Right ventricle myocardium inferior (tissue), 1 donor: ENCODE data around the gene MPST. TPM values are rescaled to one million over a fixed set of nuclear protein-coding genes. Genes with fewer than 3 reads are reported as not detected.

ENCODE experiments used
- ATAC-seq: fragments of 200-7000 bp; cut with Tn5 transposase; one replicate; pipeline ENCODE4 v1.9.1; 2020; ENCODE audit warnings: mild to moderate bottlenecking, moderate library complexity
- DNase-seq: peaks from one replicate; pipeline ENCODE4 v3.0.0; 2021; ENCODE audit errors: missing footprints
- intact Hi-C: fragments of 100-400 bp; cut with DNase I; formaldehyde crosslinking; loops from one replicate; pipeline ENCODE4 v1.11.0; 2022
- total RNA-seq: library from RNA; stranded (reverse); fragmentation: NEBNext Ultra II Directional; extraction: Animal tissue kit (Norgen Biotek cat#: 25700); gene quantifications from one replicate; pipeline ENCODE4 v1.2.1, GENCODE V29; 2021
- donor health status: DM: no; HTN: yes; CAD: no; lungs with severe emphysema.

The MPST gene
- total RNA-seq, 1 donor from 2014 or later: 58.4 TPM

DNA sequence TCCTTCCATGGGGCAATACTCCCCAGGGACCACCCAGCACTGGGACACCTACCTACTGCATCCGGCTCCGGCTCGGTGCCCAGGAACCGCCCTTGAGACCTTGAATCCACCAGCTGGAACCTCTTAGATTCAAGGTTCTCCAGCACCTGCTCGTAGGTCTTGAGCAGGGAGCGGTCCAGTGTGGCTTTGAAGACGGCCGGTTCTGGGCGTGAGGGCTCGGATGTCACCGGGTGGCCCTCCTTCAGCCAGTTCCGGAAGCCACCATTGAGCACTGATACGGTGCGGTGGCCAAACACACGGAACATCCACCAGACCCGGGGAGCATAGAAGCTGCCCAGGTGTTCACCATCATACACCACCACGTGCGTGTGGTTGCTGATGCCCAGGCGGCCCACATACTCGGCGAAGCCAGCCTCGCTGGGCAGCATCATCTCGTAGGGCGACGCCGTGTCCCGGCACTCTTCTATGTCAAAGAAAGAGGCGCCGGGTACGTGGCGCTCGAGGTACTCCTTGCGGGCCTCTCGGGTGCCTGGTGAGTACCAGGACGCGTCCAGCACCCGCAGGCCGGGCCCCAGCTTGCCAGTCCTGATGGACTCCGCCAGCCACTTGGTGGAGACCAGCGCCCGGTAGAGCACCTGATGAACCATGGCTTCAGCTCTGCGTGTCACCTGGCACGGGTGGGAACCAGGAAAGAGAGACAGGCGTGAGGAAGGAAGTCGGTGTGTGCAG lies 1.3 kb upstream of the MPST start:
- ATAC-seq: peak; percentile 0
- intact Hi-C loops: no loop called here
- DNase-seq: no peak

DNA sequence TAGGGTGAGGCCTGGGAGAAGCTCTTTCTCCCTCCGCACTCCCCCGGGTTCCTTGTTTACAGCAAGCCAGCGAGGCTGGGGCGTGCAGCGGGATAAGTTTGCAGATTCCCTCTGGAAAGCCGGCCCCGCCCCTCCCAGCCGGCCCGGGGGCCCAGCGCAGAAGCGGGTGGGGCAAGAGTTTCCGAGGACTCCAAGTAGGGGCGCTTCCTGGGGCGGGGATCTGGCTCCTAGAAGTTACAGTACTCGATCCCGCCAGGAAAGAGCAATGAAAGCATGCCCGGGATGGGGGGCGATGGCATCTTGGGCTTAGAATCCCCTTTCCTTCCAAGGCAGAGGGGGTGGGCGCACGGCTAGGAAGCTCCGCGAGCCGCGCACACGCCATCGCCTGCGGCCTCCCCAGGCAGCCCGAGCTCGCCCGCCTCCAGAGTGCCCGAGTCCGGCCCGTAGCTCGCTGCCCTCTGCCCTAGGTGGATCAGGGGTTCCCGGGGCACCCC lies 680 bp upstream of the MPST start:
- DNase-seq: peak; percentile 90
- peak; percentile 48 for ATAC-seq
- intact Hi-C loops: no loop called here

DNA sequence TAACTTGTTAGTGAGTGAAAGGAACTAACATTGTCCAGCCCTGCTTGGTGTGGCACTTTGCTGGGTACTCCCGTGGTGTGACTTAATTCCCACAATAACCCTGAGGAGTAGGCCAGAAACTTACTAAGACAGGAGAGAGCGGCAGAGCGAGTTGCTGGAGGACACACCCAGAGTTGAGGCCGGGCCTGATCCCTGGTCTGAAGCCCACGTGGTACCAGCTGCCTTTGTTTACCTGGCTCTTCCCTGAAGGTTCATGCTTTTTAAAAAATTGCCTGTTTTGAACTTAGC lies 594 bp downstream of the MPST start:
- DNase-seq: no peak
- ATAC-seq: peak; percentile 8
- intact Hi-C loops: no loop called here

DNA sequence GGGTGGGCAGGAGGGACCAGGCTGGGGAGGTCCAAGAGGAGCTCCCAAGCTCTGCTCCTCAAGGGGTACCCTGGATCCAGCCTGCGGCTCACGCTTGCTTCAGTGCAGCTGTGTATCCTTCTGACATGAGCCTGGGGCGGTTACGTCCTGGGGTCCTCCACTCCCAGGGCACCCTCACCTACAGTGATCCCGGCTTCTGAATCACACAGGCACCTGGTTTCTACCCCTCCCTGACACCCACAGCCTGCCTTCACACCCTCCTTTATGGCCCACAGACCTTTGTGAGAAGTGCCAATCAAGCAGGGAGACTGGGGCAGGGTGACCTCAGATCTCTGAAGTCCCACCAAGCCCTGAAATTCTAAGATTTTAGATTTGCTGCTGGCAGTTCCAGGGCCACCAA lies 1.5 kb downstream of the MPST start:
- intact Hi-C loops: no loop called here
- DNase-seq (no peak), ATAC-seq (no peak)

DNA sequence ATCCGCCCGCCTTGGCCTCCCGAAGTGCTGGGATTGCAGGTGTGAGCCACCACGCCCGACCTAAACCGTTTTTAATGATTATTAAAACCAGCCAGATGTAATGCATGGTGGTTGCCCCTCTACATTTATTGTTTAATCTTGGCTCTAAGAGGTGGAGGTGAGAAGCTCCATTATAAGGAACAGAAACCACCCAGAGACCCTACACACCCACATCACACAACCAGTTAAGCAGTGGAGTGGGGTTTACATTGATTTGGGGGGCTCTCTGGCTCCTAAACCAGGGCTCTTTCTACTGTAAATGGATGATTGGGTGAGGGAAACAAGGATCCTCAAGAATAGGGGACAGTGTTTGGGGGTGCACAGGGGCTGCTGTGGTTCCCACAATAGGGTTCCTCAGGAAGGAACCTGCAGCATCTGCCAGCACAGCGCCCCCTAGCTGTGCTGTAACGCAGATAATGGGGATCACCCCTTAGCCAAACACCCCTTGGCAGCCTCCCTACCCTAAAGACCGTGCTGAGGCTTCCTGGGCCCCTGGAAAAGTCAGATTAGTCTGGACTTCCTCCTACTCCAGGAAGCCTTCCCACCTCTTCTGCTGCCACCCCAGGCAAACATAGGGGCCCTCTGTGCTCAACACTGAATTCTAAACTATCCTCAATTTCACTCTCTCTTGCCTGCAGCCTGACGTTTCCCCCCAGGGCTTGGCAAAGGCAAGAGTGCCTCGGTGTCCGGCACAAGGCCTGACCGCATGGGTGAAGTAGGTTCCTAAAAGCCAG lies 2.4 kb downstream of the MPST start:
- DNase-seq: no peak
- intact Hi-C loops: no loop called here

DNA sequence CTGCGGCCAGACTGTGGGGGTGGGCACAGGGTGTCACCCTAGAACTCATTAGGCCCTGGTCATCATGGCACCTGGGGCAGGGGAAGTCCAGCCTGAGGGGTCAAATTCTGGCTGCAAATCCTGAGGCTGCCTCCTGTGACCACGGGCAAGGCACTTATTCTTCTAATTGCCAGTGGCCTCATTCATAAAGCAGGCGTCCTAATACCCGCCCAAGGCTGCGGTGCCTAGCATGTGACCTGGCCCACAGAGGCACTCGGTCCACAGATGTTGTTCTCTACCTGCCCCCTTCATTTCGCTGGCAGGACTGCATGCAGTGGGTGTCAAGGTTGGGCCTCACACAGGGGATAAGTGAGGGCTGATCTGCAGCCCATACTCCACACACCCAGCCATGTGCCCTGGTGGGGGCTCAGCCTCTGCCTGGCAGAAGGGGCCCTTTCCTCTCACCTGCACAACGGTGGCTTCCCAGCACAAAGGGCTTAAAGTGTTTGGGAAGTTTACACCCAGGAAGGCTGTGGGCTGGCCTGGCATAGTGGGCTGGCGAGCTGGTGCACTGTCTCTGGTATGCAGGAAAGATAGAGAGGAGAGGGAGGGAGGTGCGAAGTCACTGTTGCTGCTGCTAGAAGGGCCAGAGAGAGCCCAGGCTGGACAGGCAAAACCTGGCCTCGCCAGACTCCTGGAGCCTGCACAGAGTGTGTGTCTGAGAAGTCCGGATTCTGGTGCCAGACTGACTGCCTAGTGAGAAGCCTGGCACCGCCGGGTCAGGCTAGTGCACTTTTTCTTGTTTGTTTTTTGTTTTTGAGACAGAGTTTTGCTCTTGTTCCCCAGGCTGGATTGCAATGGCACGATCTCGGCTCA lies 3.2 kb downstream of the MPST start:
- DNase-seq (no peak), ATAC-seq (peak; percentile 17)
- intact Hi-C loops: no loop called here

More for the DNA sequence above, 2.4 kb downstream of the MPST start:
- ATAC-seq: no peak

DNA sequence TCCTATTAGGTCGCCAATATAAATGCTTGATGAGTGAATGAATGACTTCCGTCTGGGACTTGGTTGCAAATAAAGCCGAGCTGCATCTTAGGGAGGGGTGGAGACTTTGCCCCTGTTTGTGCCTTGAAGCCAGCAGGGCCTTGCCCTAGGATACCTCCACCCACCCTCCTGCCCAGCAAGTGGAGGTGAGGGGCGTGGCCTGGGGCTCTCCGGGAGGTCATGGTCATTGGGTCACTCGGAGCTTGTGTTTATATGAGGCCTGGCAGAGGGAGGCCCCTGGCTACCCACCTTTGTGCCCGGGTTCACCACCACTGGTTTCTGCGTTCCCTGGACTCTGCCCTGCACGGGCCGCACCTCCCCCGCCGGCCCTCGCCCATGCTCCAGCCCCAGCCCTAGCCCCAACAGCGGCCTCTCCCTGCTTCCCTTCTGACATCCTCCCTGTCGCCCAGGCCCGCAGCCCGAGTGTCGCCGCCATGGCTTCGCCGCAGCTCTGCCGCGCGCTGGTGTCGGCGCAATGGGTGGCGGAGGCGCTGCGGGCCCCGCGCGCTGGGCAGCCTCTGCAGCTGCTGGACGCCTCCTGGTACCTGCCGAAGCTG lies 4.3 kb downstream of the MPST start:
- DNase-seq (no peak), ATAC-seq (no peak)
- intact Hi-C loops: no loop called here

DNA sequence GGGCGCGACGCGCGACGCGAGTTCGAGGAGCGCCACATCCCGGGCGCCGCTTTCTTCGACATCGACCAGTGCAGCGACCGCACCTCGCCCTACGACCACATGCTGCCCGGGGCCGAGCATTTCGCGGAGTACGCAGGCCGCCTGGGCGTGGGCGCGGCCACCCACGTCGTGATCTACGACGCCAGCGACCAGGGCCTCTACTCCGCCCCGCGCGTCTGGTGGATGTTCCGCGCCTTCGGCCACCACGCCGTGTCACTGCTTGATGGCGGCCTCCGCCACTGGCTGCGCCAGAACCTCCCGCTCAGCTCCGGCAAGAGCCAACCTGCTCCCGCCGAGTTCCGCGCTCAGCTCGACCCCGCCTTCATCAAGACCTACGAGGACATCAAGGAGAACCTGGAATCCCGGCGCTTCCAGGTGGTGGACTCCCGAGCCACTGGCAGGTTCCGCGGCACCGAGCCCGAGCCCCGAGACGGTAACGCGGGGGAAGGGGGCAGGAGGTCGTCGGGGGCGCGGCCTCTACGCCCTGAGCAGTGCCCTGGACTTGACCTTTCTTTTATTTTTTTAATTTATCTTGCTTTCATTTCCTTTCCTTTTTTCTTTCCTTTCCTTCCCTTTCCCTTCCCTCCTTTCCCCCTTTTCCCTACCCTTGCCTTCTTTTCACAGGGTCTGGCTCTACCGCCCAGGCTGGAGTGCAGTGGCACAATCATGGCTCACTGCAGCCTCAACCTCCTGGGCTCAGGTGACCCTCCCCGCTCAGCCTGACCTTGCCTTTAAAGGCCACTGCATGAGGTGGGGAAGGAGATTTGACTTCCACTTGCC lies 5.0 kb downstream of the MPST start:
- no peak for DNase-seq
- intact Hi-C loops: no loop called here
- no peak for ATAC-seq

DNA sequence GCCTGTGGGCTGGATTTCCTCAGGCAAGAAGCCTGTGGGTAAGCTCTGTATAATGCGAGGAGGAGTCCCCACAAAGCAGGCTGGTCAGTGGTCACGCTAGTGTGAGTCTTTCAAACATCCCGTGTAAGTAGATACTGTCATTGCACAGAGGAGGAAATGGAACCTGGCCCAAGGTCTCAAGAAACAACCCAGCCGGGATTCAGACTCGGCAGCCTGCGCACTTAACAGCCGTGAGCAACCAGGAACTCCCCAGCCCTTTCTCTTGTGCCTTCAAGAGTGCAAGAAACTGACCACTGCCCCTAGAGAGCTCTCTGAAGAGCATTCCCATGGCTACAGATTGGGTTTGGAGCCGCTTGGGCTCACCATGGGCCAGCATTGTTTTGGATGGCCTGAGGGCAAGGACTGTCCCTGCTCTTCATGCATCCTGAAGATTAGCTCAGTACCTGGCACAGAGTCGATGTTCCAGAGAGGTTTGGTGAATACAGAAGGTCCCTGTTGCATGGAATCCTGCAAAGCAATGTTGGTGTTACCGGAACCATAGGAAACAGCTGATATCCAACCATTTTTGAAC lies 6.0 kb downstream of the MPST start:
- ATAC-seq: no peak
- intact Hi-C loops: no loop called here
- DNase-seq: no peak

DNA sequence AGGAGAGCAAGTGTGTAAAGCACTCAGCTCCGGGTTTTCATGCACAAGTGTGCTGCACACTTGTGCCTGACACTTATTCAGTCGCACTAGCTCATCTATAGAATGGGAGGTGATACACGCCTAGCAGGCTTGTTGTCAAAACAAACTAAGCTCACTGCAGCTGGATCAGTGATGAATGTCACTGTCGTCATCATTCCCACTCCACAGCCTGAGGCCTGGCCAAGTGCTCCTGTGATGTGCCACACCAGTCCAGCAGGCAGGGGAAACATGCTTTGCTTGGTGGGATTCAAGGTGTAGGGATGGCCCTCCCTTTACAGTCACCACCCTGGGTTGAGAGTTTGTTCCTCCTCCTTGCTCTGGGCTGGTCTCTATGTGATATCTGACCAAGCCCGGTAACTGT lies 6.8 kb downstream of the MPST start:
- ATAC-seq: peak; percentile 66

DNA sequence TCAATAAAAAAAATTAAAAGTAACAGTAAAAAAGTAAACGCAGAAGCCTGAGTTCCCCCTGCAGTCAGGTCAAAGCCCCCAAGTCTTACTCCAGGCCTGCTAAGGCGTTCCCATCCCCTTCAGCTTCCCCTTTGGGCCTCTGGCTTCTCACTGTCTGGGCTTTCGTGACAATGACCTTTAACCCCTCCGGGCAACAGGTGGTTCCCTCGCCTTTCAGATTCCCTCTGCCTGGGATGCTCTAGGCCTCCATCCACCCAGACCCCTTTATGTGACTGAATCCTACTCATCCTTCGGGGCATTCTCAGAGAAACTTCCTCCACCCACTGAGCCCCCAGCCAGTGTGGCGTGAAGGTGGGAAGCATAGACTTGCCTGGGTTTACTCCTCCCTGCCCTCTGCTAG lies 8.0 kb downstream of the MPST start:
- intact Hi-C loops: no loop called here
- no peak for ATAC-seq
- DNase-seq: no peak

More for the DNA sequence above, 6.8 kb downstream of the MPST start:
- DNase-seq: no peak
- intact Hi-C loops: no loop called here

DNA sequence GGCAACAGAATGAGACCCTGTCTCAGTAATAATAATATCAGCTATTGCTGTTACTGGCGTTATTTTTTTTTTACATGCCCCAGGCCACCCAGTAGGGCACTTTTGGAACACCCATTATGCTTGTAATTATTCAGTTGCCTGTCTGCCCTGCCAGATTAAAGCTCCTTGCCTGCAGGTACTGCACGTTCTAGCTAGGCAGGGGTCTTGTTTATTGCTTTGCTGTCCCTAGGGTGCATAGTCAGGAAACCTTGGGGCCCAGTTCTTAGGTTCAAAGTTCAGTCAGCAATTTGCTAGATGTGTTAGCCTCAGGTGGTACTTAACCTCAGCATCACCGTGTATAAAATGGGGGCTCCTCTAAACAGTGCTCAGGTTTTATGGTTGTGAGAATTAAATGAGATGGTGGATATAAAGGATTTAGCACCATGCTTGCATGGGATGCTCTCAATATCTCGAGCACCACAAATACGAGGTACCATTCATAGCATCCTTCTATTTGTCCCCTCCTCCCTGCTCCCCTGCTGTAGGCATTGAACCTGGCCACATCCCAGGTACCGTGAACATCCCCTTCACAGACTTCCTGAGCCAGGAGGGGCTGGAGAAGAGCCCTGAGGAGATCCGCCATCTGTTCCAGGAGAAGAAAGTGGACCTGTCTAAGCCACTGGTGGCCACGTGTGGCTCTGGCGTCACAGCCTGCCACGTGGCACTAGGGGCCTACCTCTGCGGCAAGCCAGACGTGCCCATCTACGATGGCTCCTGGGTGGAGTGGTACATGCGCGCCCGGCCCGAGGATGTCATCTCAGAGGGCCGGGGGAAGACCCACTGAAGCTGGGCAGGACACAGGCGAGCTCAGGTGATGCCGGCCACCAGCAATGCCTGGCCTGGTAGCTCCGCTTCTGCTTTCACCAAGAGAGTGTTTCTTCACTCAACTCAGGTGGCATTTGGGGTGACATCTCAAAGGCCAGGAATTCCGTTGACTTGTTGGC lies 9.4 kb downstream of the MPST start:
- ATAC-seq: no peak
- no peak for DNase-seq

DNA sequence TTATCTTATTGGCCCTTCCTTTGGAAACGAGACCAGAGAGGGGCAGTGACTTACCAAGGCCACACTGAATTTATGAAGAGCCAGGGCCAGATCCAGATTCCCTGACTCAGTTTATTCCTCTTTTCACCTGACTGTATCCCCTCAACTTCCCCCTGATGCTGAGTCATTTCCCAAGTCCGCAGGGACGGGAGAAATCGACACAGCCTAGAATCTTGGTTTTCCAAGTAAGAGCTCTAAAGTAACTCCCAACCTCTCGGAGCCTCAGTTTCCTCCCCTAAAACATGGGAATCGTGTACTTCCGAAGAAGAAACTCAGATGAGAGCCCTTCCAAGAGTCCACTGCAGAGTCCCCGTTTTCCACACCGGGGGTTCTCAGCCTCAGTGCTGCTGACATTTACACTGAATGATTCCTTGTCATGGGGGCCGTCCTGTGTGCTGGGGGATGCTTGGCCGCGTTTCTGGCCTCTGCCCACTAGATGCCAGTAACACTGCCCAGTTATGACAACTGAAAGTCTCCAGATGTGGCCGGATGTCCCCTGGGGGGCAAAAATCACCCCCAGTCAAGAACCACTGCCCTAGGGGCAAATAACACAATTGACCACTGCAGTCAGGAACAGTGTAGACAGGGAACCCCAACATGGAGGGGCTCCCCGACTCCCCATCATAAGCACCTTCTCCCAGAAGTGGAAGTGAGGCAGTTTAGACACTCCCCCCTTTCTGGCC lies 11.2 kb downstream of the MPST start:
- ATAC-seq (no peak), DNase-seq (no peak)
- intact Hi-C loops: no loop called here

More for the DNA sequence above, 9.4 kb downstream of the MPST start:
- intact Hi-C loops: no loop called here

DNA sequence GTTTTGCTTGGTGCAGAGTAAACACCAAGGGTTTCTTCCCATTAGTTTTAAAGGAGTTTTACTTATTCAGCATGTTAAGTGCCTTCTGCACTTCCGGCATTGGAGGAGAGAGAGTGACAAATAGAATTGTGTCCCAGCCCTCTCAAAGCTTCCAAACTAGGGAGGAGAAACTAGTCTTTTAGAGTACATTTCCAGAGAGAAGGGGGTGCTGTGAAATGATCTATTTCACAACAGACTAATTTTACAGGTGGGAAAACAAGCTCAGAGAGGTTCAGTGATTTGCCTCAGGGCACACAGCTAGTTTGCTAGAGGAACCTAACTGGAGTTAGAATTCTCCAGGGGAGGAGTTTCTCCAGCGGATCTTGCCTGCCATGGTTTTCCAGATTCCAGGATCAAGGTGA lies 12.6 kb downstream of the MPST start:
- ATAC-seq (no peak), DNase-seq (no peak)
- intact Hi-C loops: no loop called here

DNA sequence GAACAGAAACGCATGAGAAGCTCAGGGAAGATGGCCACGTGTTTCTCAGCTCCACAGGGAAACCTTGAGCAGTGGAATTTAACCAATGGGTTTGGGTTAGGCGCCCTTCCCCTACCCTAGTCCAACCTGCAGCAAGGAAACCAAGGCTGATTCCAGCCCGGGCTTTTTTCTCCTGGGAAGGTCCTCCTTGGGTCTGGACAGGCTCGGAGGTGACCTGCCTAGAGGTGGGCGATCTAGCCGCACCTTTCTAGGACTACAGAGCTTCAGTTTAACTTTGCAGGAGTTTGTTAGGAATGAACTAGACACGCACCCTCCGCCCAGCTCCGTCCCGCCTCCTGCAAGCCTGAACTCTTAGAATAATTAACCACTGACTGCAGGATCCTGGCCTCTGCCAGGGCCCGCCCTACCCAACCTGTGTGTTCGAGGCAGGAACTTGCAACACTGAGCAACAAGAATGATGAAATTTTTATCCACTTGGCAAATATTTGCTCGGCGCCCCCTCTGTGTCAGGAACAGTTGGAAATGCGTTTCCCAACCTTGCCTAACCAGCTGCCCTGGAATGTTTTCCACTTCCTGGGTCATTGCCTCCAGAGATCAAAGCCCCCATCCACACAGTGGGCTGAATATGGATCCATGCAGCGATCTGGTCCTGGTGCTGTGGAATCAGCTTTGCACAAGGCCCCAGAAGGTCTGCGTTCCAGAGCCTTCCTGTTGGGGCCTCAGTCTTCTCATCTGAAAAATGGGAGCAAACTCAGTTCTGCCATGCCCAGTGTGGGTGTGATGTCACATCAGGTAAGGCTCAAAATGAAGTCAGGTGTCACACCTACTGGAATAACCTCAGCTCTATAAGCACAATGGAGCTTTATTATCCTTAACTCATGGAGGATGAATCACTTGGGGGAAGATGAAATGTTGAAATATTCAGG lies 13.3 kb downstream of the MPST start:
- intact Hi-C loops: no loop called here
- ATAC-seq (peak; percentile 22), DNase-seq (no peak)
